Upper lobe of left lung (tissue), 6 donors: ENCODE measurements around the gene ACACB. TPM values are rescaled to one million over a fixed set of nuclear protein-coding genes. Genes with fewer than 3 reads are reported as not detected.

Experiments
- ATAC-seq, 2 donors: fragments of 200-7000 bp; cut with Tn5 transposase; one replicate each; pipeline ENCODE4 v1.9.1; 2022; ENCODE audit warnings: mild to moderate bottlenecking in 2 of 2, moderate library complexity in 2 of 2; ENCODE audit not compliant: low FRiP score in 2 of 2
- DNase-seq, 2 donors: peaks; one replicate each; pipeline ENCODE4 v3.0.0-alpha.2; 2019 to 2020
- H3K27ac ChIP-seq, 4 donors: fragments of 200-600 bp; sonication (generic); one replicate each; pipeline ENCODE4 v1.5.1; 2016 to 2019
- H3K27me3 ChIP-seq, 4 donors: fragments of 200-600 bp; sonication (generic); one replicate each; pipeline ENCODE4 v1.5.1; 2017 to 2019
- H3K36me3 ChIP-seq, 4 donors: fragments of 200-600 bp; sonication (generic); one replicate each; pipeline ENCODE4 v1.5.1; 2016 to 2019
- H3K4me1 ChIP-seq, 4 donors: fragments of 200-600 bp; sonication (generic); one replicate each; pipeline ENCODE4 v1.5.1; 2018 to 2019
- H3K4me3 ChIP-seq, 4 donors: fragments of 200-600 bp; sonication (generic); one replicate each; pipeline ENCODE4 v1.5.1; 2017 to 2019; ENCODE audit warnings: mild to moderate bottlenecking in 2 of 4, moderate library complexity in 1 of 4
- H3K9me3 ChIP-seq, 4 donors: fragments of 200-600 bp; sonication (generic); one replicate each; pipeline ENCODE4 v1.5.1; 2018 to 2019
- EP300 ChIP-seq, 4 donors: sonication (generic); formaldehyde crosslinking; IDR thresholded peaks; one replicate each; pipeline ENCODE4 v1.5.1; 2017; ENCODE audit warnings: antibody characterized with exemption in 4 of 4, control low read depth in 2 of 4
- POLR2A ChIP-seq, 4 donors: fragments of 450-650 bp; IDR thresholded peaks; one replicate each; pipeline ENCODE4 v1.5.1; 2016 to 2017; ENCODE audit warnings: antibody characterized with exemption in 4 of 4, mild to moderate bottlenecking in 2 of 4
- POLR2AphosphoS5 ChIP-seq, 2 donors: sonication (generic); formaldehyde crosslinking; IDR thresholded peaks; one replicate each; pipeline ENCODE4 v1.5.1; 2017; ENCODE audit warnings: antibody characterized with exemption in 2 of 2
- WGBS, 2 donors: methylation state at CpG; one replicate each; pipeline ENCODE4 v1.1.5; 2017 to 2018; 5-methylcytosine and 5-hydroxymethylcytosine counted together
- total RNA-seq, 6 donors: library from RNA; depleted of rRNA in 4 of 6; stranded (reverse); fragments of >200 nt in 4 of 6; gene quantifications; one replicate each; pipeline versions ENCODE4 v1.1.0 to v1.2.1, GENCODE V29; 2016 to 2021
- TF ChIP-seq, protein P1 (sequence below), 6 experiments: fragments of 450-650 bp in 4 of 6; fragments of 200-600 bp in 2 of 6; sonication (generic) in 2 of 6; IDR thresholded peaks; one replicate each; pipeline ENCODE4 v1.5.1; 2016 to 2019; ENCODE audit warnings: antibody characterized with exemption in 6 of 6
- donor health status: DM: no; HTN: no; CAD: no; lungs with moderate emphysema.
- donor health status: DM: no; HTN: yes; CAD: no; lungs with severe emphysema.

The ACACB gene
- total RNA-seq, 6 donors from 2014 or later = 26.3 to 202 (median 36.3) TPM

- no peak for DNase-seq
- no peak for ATAC-seq
- 89 to 91% methylated on average over 5 of the region's 5 CpGs for WGBS, 2 donors
- H3K27me3 ChIP-seq = no peaks in the 10 kb centered on the region
- H3K4me3 ChIP-seq = no peak overlapping the region
- peak overlapping the region in 3 of 4 donors; percentile 40 to 69 (median 65) for H3K27ac ChIP-seq
- peaks cover 0 to 2% (median 0%) of the 10 kb centered on the region in 4 donors for H3K36me3 ChIP-seq
- TF ChIP-seq, protein P1, sequence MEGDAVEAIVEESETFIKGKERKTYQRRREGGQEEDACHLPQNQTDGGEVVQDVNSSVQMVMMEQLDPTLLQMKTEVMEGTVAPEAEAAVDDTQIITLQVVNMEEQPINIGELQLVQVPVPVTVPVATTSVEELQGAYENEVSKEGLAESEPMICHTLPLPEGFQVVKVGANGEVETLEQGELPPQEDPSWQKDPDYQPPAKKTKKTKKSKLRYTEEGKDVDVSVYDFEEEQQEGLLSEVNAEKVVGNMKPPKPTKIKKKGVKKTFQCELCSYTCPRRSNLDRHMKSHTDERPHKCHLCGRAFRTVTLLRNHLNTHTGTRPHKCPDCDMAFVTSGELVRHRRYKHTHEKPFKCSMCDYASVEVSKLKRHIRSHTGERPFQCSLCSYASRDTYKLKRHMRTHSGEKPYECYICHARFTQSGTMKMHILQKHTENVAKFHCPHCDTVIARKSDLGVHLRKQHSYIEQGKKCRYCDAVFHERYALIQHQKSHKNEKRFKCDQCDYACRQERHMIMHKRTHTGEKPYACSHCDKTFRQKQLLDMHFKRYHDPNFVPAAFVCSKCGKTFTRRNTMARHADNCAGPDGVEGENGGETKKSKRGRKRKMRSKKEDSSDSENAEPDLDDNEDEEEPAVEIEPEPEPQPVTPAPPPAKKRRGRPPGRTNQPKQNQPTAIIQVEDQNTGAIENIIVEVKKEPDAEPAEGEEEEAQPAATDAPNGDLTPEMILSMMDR (IDR thresholded peaks at IDR 0.05) = no peak
- TF ChIP-seq POLR2A (IDR thresholded peaks at IDR 0.05) (no peak), POLR2AphosphoS5 (IDR thresholded peaks at IDR 0.05) (no peak), EP300 (IDR thresholded peaks at IDR 0.05) (no peak)
- H3K4me1 ChIP-seq = peaks cover 27 to 40% (median 33%) of the 10 kb centered on the region in 4 donors
- no peaks in the 10 kb centered on the region for H3K9me3 ChIP-seq
These were observed 2.6 kb upstream of the ACACB start for GRCh38 chr12:109113661-109114321.

- no peak for DNase-seq
- Histone ChIP-seq H3K27me3 (no peaks in the 10 kb centered on the region), H3K27ac (peak overlapping the region in 3 of 4 donors; percentile 65 to 73 (median 69)), H3K9me3 (no peaks in the 10 kb centered on the region), H3K4me1 (peaks cover 30 to 40% (median 37%) of the 10 kb centered on the region in 4 donors), H3K4me3 (no peak overlapping the region), H3K36me3 (no peaks in the 10 kb centered on the region)
- no peak for TF ChIP-seq EP300 (IDR thresholded peaks at IDR 0.05)
- TF ChIP-seq, protein P1 (IDR thresholded peaks at IDR 0.05) = no peak
- TF ChIP-seq POLR2AphosphoS5 (IDR thresholded peaks at IDR 0.05) = no peak
- TF ChIP-seq POLR2A (IDR thresholded peaks at IDR 0.05) = no peak
- WGBS, 2 donors = 69 to 82% methylated on average over 2 of the region's 2 CpGs
- ATAC-seq = no peak
These were observed 1.7 kb upstream of the ACACB start for GRCh38 chr12:109114644-109115043.

DNA sequence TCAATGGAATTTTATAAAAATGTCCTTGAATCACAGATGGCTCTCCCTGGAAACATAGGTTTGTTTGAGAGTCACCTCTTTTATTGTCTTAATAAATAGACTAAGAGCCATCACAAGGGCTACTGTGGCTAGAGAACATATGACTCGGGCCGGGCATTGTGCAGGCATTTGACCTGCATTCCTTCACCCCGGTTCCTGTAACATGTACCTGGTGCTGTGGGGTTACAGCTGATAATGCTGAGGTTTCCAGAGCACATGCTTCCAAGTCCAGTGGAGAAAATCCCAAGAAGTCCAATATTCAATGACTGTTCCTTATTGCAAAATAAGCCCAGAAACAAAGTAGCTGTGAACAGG is 1.0 kb upstream of the ACACB start:
- H3K4me3 ChIP-seq = no peak overlapping the region
- TF ChIP-seq POLR2A (IDR thresholded peaks at IDR 0.05) (no peak), EP300 (IDR thresholded peaks at IDR 0.05) (no peak), POLR2AphosphoS5 (IDR thresholded peaks at IDR 0.05) (no peak)
- TF ChIP-seq, protein P1 (IDR thresholded peaks at IDR 0.05) = no peak
- H3K4me1 ChIP-seq = peaks cover 30 to 40% (median 37%) of the 10 kb centered on the region in 4 donors
- H3K27me3 ChIP-seq = no peaks in the 10 kb centered on the region
- ATAC-seq (no peak), DNase-seq (no peak)
- WGBS, 2 donors = 63 to 67% methylated on average over 3 of the region's 3 CpGs
- H3K27ac ChIP-seq = peak overlapping the region; percentile 47 to 73 (median 67)
- H3K9me3 ChIP-seq = no peaks in the 10 kb centered on the region
- H3K36me3 ChIP-seq = no peaks in the 10 kb centered on the region

- ATAC-seq = no peak
- Histone ChIP-seq H3K4me1 (peaks cover 30 to 39% (median 33%) of the 10 kb centered on the region in 4 donors), H3K4me3 (no peak overlapping the region)
These were observed 193 bp downstream of the ACACB start for GRCh38 chr12:109116611-109116949.

More at GRCh38 chr12:109116611-109116949, 193 bp downstream of the ACACB start:
- Histone ChIP-seq H3K27me3 (no peaks in the 10 kb centered on the region), H3K27ac (peak overlapping the region; percentile 47 to 73 (median 67)), H3K36me3 (no peaks in the 10 kb centered on the region), H3K9me3 (no peaks in the 10 kb centered on the region)
- no peak for TF ChIP-seq POLR2A (IDR thresholded peaks at IDR 0.05)
- no peak for TF ChIP-seq EP300 (IDR thresholded peaks at IDR 0.05)
- TF ChIP-seq, protein P1 (IDR thresholded peaks at IDR 0.05) = no peak
- TF ChIP-seq POLR2AphosphoS5 (IDR thresholded peaks at IDR 0.05) = no peak
- WGBS, 2 donors = 81 to 86% methylated on average over 12 of the region's 12 CpGs
- DNase-seq = no peak
